ENCODE results near the gene IFT172. TPM values are rescaled to one million over a fixed set of nuclear protein-coding genes. Genes with fewer than 3 reads are reported as not detected.
"Not testable (repeated sequence)": the region's sequence is repeated elsewhere in the genome, so short reads cannot be mapped to it uniquely, and the experiment has no call there.

The IFT172 gene
- total RNA-seq: 30.7 TPM

- Histone ChIP-seq H3K27ac (peak within 1 kb of the TSS; percentile 73), H3K27me3 (no peaks in the 10 kb centered on the region), H3K4me1 (peaks cover 23% of the 10 kb centered on the region), H3K9me3 (no peaks in the 10 kb centered on the region), H3K36me3 (no peaks in the 10 kb centered on the region), H3K4me3 (peak within 1 kb of the TSS; percentile 55 to 57)
- TF ChIP-seq CTCF (IDR thresholded peaks at IDR 0.05): no peak
- peak; percentile 89 to 97 for TF ChIP-seq POLR2AphosphoS5 (IDR thresholded peaks at IDR 0.05; ENCODE audit: insufficient read depth in 1 of 2, low read depth in 1 of 2)
- peak in 1 of 2 donors; percentile 63 for TF ChIP-seq POLR2A (IDR thresholded peaks at IDR 0.05)
- DNase-seq (ENCODE audit: extremely low spot score in 2 of 2): peak; percentile 98 to 99
- intact Hi-C loops (cut with DNase I): loop anchor here (5.0 kb wide), 1 partner anchor 138 kb away; the partner anchor contains the start of genes CCDC121 and GPN1
Observed at GRCh38 chr2:27489498-27490397, at the start of gene IFT172. Gene IFT172 (minus strand): TSS chr2:27489743. CDS start chr2:27489653, 90 bp downstream.

GRCh38 chr2:27538839-27539450, 49.4 kb upstream of the IFT172 start:
- H3K9me3 ChIP-seq; H3K4me3 ChIP-seq; H3K4me1 ChIP-seq; DNase-seq (ENCODE audit: extremely low spot score in 2 of 2); intact Hi-C loops (cut with DNase I); H3K36me3 ChIP-seq; H3K27me3 ChIP-seq; H3K27ac ChIP-seq: not testable (repeated sequence)

GRCh38 chr2:27537287-27537686, 47.7 kb upstream of the IFT172 start:
- intact Hi-C loops (cut with DNase I): no loop called here
- no peak for TF ChIP-seq POLR2AphosphoS5 (IDR thresholded peaks at IDR 0.05; ENCODE audit: insufficient read depth in 1 of 2, low read depth in 1 of 2)
- no peak for TF ChIP-seq CTCF (IDR thresholded peaks at IDR 0.05)
- TF ChIP-seq POLR2A (IDR thresholded peaks at IDR 0.05): no peak
- Histone ChIP-seq H3K27me3 (no peaks in the 10 kb centered on the region), H3K9me3 (no peaks in the 10 kb centered on the region), H3K4me1 (no peaks in the 10 kb centered on the region), H3K36me3 (no peaks in the 10 kb centered on the region), H3K27ac (no peak overlapping the region), H3K4me3 (no peak overlapping the region)
- DNase-seq (ENCODE audit: extremely low spot score in 2 of 2): no peak

GRCh38 chr2:27531983-27532382, 42.4 kb upstream of the IFT172 start:
- Histone ChIP-seq H3K27me3 (no peaks in the 10 kb centered on the region), H3K36me3 (no peaks in the 10 kb centered on the region), H3K9me3 (no peaks in the 10 kb centered on the region), H3K4me3 (no peak overlapping the region), H3K27ac (no peak overlapping the region), H3K4me1 (no peaks in the 10 kb centered on the region)
- TF ChIP-seq CTCF (IDR thresholded peaks at IDR 0.05) (no peak), POLR2AphosphoS5 (IDR thresholded peaks at IDR 0.05; ENCODE audit: insufficient read depth in 1 of 2, low read depth in 1 of 2) (no peak), POLR2A (IDR thresholded peaks at IDR 0.05) (no peak)
- no peak for DNase-seq (ENCODE audit: extremely low spot score in 2 of 2)
- intact Hi-C loops (cut with DNase I): no loop called here

- no peaks in the 10 kb centered on the region for H3K27me3 ChIP-seq
Observed at GRCh38 chr2:27527182-27527581, 37.6 kb upstream of the IFT172 start.

More at GRCh38 chr2:27527182-27527581, 37.6 kb upstream of the IFT172 start:
- Histone ChIP-seq H3K36me3 (no peaks in the 10 kb centered on the region), H3K27ac (no peak overlapping the region), H3K4me3 (no peak overlapping the region), H3K4me1 (no peaks in the 10 kb centered on the region), H3K9me3 (no peaks in the 10 kb centered on the region)
- intact Hi-C loops (cut with DNase I): no loop called here
- no peak for DNase-seq (ENCODE audit: extremely low spot score in 2 of 2)
- TF ChIP-seq POLR2A (IDR thresholded peaks at IDR 0.05): no peak
- TF ChIP-seq POLR2AphosphoS5 (IDR thresholded peaks at IDR 0.05; ENCODE audit: insufficient read depth in 1 of 2, low read depth in 1 of 2): no peak
- TF ChIP-seq CTCF (IDR thresholded peaks at IDR 0.05): no peak
